KMS-11 (cell line): Measurements from ENCODE around the gene NXPH4.

Source experiments
- H2AFZ ChIP-seq: fragments of 200-600 bp; sonication (generic); 2 replicates; pipeline ENCODE4 v1.6.1; 2016; ENCODE audit warnings: antibody characterized with exemption, mixed run types, low read depth
- H3K27ac ChIP-seq: fragments of 200-600 bp; sonication (generic); 2 replicates; pipeline ENCODE4 v1.6.1; 2016; ENCODE audit warnings: mild to moderate bottlenecking, mixed run types
- H3K27me3 ChIP-seq: fragments of 200-600 bp; sonication (generic); 2 replicates; pipeline ENCODE4 v1.6.1; 2017; ENCODE audit warnings: mild to moderate bottlenecking, low read depth, mixed run types, moderate library complexity; ENCODE audit not compliant: insufficient read depth
- H3K36me3 ChIP-seq: fragments of 200-600 bp; sonication (generic); 2 replicates; pipeline ENCODE4 v1.6.1; 2017; ENCODE audit warnings: mild to moderate bottlenecking, mixed run types; ENCODE audit not compliant: insufficient read depth
- H3K4me1 ChIP-seq: fragments of 200-600 bp; sonication (generic); 2 replicates; pipeline ENCODE4 v1.6.1; 2016; ENCODE audit warnings: mild to moderate bottlenecking, low read depth, mixed run types; ENCODE audit not compliant: poor library complexity, severe bottlenecking
- H3K4me2 ChIP-seq: fragments of 200-600 bp; sonication (generic); 2 replicates; pipeline ENCODE4 v1.7.0; 2016; ENCODE audit warnings: mild to moderate bottlenecking, mixed run types
- H3K4me3 ChIP-seq: fragments of 200-600 bp; sonication (generic); IDR thresholded peaks from 2 replicates; pipeline ENCODE4 v1.6.1; 2017; ENCODE audit warnings: low read depth, low read length, mixed read lengths; ENCODE audit not compliant: insufficient read depth
- H3K79me2 ChIP-seq: fragments of 200-600 bp; sonication (generic); 2 replicates; pipeline ENCODE4 v1.6.1; 2016; ENCODE audit warnings: low read depth, mixed run types; ENCODE audit not compliant: insufficient read depth
- H3K9ac ChIP-seq: fragments of 200-600 bp; sonication (generic); 2 replicates; pipeline ENCODE4 v1.6.1; 2016; ENCODE audit warnings: mild to moderate bottlenecking, mixed run types
- H4K20me1 ChIP-seq: fragments of 200-600 bp; sonication (generic); 2 replicates; pipeline ENCODE4 v1.6.1; 2016; ENCODE audit warnings: mild to moderate bottlenecking, mixed run types; ENCODE audit not compliant: insufficient read depth
- TF ChIP-seq, protein P1 (sequence below): fragments of 200-600 bp; sonication (generic); conservative IDR thresholded peaks from 2 replicates; pipeline ENCODE4 v1.6.1; 2017; ENCODE audit warnings: low read depth, mild to moderate bottlenecking, antibody characterized with exemption, low read length, moderate library complexity, mixed read lengths

NXPH4 gene

DNA sequence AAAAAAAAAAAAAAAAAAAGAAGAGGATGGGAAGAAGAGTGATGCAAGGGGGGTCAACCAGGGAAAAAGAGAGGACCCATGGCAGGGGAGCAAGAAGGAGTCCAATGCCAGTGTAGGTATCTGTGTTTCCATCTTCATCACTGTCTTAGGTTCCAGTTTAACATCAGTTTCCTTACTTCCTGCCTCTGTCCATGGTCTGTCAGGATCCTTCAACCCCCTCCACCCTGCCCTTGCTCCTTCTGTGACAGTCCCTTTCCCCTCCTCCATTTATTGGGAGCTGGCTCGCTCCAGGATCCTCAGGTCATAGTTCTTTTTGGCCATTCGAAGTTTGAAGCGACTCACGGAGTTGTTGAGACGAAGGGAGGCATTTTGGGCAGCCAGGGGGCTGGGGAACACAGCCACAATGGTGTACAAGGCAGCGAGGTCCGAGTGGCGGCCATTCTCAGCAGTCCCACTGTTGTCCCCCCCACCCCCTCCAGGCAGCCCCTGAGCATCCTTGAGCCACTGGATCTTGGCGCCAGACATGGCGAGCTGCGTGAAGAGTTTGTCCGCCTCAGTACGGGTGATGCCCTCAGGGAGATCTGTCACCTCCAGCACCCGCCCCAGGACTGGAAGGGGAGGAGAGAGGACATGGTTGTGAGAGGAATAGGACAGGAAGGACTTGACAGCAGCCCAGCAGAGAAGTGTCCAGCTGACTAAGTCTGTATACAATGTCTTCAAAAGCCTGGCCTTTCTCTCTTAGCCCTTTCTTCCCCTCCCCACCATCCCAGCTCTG lies 38.1 kb downstream of the NXPH4 start:
- TF ChIP-seq, protein P1, sequence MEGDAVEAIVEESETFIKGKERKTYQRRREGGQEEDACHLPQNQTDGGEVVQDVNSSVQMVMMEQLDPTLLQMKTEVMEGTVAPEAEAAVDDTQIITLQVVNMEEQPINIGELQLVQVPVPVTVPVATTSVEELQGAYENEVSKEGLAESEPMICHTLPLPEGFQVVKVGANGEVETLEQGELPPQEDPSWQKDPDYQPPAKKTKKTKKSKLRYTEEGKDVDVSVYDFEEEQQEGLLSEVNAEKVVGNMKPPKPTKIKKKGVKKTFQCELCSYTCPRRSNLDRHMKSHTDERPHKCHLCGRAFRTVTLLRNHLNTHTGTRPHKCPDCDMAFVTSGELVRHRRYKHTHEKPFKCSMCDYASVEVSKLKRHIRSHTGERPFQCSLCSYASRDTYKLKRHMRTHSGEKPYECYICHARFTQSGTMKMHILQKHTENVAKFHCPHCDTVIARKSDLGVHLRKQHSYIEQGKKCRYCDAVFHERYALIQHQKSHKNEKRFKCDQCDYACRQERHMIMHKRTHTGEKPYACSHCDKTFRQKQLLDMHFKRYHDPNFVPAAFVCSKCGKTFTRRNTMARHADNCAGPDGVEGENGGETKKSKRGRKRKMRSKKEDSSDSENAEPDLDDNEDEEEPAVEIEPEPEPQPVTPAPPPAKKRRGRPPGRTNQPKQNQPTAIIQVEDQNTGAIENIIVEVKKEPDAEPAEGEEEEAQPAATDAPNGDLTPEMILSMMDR = no peak
- Histone ChIP-seq H3K4me1 (no peaks in the 10 kb centered on the region), H3K4me2 (no peak overlapping the region), H3K9ac (no peak overlapping the region), H3K4me3 (no peak overlapping the region), H3K79me2 (no peaks in the 10 kb centered on the region), H3K36me3 (peaks cover 3% of the 10 kb centered on the region; the same call in 1 of the 2 replicates), H3K27ac (no peak overlapping the region), H3K27me3 (no peaks in the 10 kb centered on the region), H2AFZ (no peak overlapping the region), H4K20me1 (no peaks in the 10 kb centered on the region)

DNA sequence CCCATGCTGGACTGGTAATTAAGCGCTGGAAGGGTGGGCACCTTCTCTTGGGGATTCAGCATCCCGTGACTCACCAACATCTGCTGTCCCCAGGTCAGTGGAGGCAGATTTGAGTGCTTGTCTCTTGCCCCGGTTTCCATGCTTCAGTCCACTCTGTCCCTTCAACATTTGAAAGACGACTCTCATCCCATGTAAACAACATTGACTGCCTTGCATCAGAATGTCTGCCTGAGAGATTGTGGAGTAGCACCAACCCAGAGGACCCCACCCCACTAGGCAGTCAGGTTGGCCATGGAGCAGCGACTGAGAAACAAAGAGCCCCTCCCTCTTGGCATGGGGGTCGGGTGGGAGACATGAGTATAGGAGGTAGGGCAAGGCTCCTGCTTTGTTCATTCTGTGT lies 39.3 kb downstream of the NXPH4 start:
- no peaks in the 10 kb centered on the region for H3K4me1 ChIP-seq

DNA sequence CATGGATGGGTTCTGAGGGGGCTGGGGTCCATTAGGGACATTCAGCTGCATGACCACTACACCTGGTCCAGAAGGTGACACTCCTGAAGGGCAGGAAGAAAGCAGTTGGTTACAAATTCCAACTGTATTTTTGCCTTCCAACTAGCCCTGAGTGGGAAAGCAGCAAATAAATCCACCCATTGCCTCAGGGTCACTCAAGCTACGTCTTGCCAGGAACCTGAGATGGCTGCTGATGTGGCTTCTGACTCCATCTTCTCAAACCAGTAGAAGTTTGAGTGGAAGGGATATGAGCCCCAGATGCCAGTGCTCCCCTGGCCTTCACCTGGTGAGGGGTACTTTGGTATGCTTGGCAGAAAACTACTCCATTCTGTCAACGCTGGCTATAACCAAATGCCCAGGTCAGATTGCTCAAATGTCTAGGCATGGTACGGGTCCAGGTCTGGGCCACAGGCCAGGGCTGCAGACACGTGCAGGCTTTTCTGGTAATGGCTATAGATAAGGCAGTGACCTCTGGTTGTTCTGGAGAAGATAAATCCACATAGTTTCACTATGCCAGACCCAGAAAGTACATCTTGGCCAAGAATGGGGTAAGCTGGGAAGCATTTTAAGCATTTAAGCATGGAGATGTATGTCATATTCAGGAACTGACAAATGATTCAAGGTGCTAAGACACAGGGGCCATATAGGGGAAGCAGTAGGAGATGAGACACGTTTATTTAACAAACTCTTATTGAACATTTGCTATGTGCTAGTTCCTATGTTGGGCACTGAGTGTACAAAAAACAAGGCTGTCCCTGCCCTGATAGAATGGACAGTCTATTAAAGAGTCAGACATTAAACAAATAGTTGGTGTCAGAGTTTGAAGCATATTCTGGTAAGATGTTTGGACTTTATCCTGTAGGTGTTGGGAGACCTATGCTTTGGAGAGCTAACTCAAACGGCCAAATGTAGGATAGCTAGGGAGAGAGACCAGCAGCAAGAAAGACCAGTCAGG lies 42.7 kb downstream of the NXPH4 start:
- Histone ChIP-seq H3K27me3 (no peaks in the 10 kb centered on the region), H3K79me2 (no peaks in the 10 kb centered on the region), H3K4me2 (no peak overlapping the region), H3K36me3 (peaks cover 3% of the 10 kb centered on the region; the same call in 1 of the 2 replicates), H2AFZ (no peak overlapping the region), H4K20me1 (no peaks in the 10 kb centered on the region), H3K4me1 (peaks cover 6% of the 10 kb centered on the region), H3K9ac (no peak overlapping the region), H3K4me3 (no peak overlapping the region), H3K27ac (no peak overlapping the region)
- TF ChIP-seq, protein P1 = no peak

More for the DNA sequence above, 39.3 kb downstream of the NXPH4 start:
- TF ChIP-seq, protein P1 = no peak
- Histone ChIP-seq H2AFZ (no peak overlapping the region), H3K79me2 (no peaks in the 10 kb centered on the region), H3K9ac (no peak overlapping the region), H3K4me2 (no peak overlapping the region), H3K27ac (no peak overlapping the region), H3K4me3 (no peak overlapping the region), H3K36me3 (peaks cover 3% of the 10 kb centered on the region; the same call in 1 of the 2 replicates), H3K27me3 (no peaks in the 10 kb centered on the region), H4K20me1 (no peaks in the 10 kb centered on the region)

DNA sequence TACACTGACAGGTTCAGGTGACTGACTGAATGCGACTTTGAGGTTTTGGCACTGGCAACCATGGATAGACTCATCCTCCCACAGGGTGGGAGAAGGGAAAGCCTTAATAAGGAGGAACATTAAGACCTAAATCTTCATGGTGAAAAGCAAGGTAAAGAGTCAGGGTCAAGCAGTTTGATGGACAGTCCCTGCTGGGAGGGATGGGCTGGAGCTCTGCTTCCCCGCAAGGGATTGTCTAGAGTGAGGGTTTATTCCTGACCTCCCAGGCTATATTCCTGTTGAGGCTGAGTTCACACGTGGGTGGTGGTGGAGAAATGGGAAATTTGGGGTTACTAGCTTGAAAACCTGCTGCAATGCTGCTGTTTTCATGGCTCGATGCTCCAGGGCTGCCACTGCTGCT lies 43.8 kb downstream of the NXPH4 start:
- H3K4me1 ChIP-seq = peaks cover 6% of the 10 kb centered on the region
- H4K20me1 ChIP-seq = no peaks in the 10 kb centered on the region
- no peak overlapping the region for H3K4me3 ChIP-seq
- H3K9ac ChIP-seq = no peak overlapping the region
- H3K4me2 ChIP-seq = no peak overlapping the region
- H3K79me2 ChIP-seq = no peaks in the 10 kb centered on the region
- no peak overlapping the region for H2AFZ ChIP-seq
- TF ChIP-seq, protein P1 = no peak
- peaks cover 3% of the 10 kb centered on the region; the same call in 1 of the 2 replicates for H3K36me3 ChIP-seq
- H3K27me3 ChIP-seq = no peaks in the 10 kb centered on the region
- H3K27ac ChIP-seq = no peak overlapping the region
